ENCODE data around the gene ITSN2.
A peak's percentile ranks its signal among the peaks of the same experiment; 100 is the strongest.

Gene ITSN2

DNA sequence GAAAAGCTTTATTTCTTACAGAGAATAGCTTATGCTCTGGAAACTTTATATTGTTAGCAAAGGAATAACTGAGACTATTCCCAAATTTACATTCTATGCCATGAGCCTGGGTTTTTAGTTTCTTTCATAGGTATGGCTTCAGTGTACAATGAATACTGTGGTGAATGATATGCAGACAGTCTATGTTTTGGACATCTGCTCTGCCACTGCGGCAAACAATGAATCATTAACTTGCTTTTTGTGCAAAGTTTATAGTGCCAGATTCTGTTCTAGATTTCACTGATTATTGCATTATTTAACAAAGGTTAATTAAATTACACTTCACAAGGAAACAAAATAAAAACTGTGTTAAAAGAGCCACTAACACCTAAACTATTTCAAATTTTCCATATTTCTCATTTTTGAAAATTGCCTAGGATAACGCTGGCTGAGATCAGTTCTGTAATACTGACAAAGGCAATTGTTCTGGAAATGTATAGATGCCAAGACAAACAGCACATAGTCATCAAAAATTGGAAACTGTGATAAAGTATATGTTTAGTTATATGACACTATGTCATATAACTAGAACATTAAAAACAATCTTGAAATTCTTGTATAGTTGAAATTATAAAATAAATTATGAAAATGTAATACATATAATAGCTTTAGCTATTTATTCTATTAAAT is 74.7 kb downstream of the ITSN2 start:
- no peaks in the 10 kb centered on the region for H3K9me3 ChIP-seq (ENCODE audit: control insufficient read depth, low read length)
- H3K4me3 ChIP-seq (ENCODE audit: low read length): no peak overlapping the region
- no peak overlapping the region for H3K9ac ChIP-seq (ENCODE audit: low read length)
- H3K36me3 ChIP-seq (ENCODE audit: control insufficient read depth, insufficient read depth, low read length, severe bottlenecking): peaks cover 36% of the 10 kb centered on the region
- H3K4me1 ChIP-seq (ENCODE audit: control insufficient read depth, insufficient read depth, low read length): no peaks in the 10 kb centered on the region
- DNase-seq (ENCODE audit: low read depth): no peak
- no peaks in the 10 kb centered on the region for H3K27me3 ChIP-seq (replicated peaks; ENCODE audit: control insufficient read depth, insufficient read depth, low read length)

DNA sequence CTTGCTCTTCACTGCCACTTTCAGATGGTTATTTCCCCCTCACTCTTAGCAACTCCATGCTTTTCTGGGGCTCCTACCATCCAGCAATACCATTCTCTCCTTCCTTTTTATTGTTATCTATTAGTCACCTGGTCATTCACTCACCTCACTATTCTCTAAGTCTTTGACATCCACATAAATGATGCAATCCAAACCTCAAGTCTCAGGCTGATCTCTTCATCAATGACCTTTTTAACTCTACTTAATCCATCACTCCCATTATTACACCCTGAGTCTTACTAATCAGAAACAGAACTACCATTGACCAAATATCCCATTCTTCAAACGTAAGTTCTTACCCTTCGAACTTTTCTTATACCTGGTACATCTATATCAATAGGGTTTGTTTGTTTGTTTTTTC is 79.7 kb downstream of the ITSN2 start:
- Histone ChIP-seq H3K4me1 (ENCODE audit: control insufficient read depth, insufficient read depth, low read length) (peaks cover 3% of the 10 kb centered on the region), H3K9me3 (ENCODE audit: control insufficient read depth, low read length) (no peaks in the 10 kb centered on the region), H3K27me3 (replicated peaks; ENCODE audit: control insufficient read depth, insufficient read depth, low read length) (no peaks in the 10 kb centered on the region), H3K36me3 (ENCODE audit: control insufficient read depth, insufficient read depth, low read length, severe bottlenecking) (peaks cover 17% of the 10 kb centered on the region), H3K4me3 (ENCODE audit: low read length) (no peak overlapping the region), H3K9ac (ENCODE audit: low read length) (no peak overlapping the region)
- DNase-seq (ENCODE audit: low read depth): no peak

DNA sequence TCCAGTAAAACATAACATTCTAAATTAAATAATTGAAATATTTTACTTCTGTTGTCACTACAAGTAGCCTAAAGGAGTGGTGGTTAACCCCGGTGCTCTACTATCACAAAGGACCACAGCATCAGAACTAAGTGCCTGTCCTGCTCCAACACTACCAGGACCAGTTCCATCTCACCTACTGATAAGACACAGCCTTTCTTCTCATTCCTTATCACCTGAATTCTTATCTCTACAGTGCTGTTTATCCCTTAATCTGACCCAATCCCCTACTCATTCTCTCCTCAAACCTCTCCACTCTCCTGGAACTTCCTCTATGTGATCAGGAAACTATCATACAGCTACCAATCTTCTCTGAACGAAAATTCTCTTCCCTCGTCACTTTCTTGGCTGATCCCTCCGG is 80.2 kb downstream of the ITSN2 start:
- peaks cover 15% of the 10 kb centered on the region for H3K36me3 ChIP-seq (ENCODE audit: control insufficient read depth, insufficient read depth, low read length, severe bottlenecking)
- no peak overlapping the region for H3K4me3 ChIP-seq (ENCODE audit: low read length)
- peaks cover 3% of the 10 kb centered on the region for H3K4me1 ChIP-seq (ENCODE audit: control insufficient read depth, insufficient read depth, low read length)
- H3K27me3 ChIP-seq (replicated peaks; ENCODE audit: control insufficient read depth, insufficient read depth, low read length): no peaks in the 10 kb centered on the region
- no peak for DNase-seq (ENCODE audit: low read depth)
- H3K9ac ChIP-seq (ENCODE audit: low read length): no peak overlapping the region
- no peaks in the 10 kb centered on the region for H3K9me3 ChIP-seq (ENCODE audit: control insufficient read depth, low read length)

DNA sequence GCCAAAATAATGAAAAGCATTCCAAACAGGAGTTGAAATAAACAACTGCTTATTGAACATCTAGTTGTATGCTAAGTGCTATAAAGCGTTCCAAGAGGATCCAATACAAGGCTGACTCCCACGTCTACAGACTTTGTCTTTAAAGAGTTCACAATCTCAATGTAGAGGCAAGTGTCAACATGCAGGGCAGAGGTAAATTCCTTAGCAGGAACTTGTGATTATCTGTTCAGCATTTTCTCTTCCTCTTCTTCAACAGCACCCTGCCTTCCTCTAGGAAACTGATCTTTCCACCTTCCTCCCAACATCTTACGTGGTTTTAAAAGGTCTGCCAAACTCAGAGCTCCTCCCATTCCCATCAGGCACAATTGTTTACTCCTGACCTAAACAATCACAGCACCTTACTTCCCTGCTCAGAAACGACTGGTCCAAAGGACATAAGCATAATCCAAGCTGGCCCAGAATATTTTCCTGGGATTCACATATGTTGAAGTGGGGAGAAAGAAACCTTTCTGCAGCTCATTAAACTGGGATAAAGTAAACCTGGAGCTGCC is 83.9 kb downstream of the ITSN2 start:
- H3K27me3 ChIP-seq (replicated peaks; ENCODE audit: control insufficient read depth, insufficient read depth, low read length): no peaks in the 10 kb centered on the region
- H3K36me3 ChIP-seq (ENCODE audit: control insufficient read depth, insufficient read depth, low read length, severe bottlenecking): peaks cover 16% of the 10 kb centered on the region
- DNase-seq (ENCODE audit: low read depth): no peak
- peaks cover 20% of the 10 kb centered on the region for H3K4me1 ChIP-seq (ENCODE audit: control insufficient read depth, insufficient read depth, low read length)
- H3K4me3 ChIP-seq (ENCODE audit: low read length): no peak overlapping the region
- H3K9me3 ChIP-seq (ENCODE audit: control insufficient read depth, low read length): no peaks in the 10 kb centered on the region
- no peak overlapping the region for H3K9ac ChIP-seq (ENCODE audit: low read length)

DNA sequence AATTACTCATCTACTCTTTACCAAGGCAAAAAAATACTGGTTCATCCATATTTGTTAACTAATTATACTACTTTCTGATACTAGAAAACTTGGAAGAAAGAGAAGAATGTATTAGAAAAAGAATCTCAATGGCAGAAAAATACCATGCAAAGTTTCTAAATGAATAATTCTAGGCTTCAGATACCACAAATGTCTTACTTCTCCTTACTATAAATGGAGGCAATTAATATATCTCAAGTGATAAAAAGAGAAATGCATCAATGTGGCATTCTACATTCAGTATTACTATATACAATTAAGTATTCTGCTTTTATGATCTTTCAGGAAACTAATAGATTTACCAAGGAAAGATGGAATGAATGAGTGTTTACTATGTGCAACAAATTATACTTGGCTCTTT is 85.5 kb downstream of the ITSN2 start:
- no peak for DNase-seq (ENCODE audit: low read depth)
- no peak overlapping the region for H3K9ac ChIP-seq (ENCODE audit: low read length)
- peaks cover 21% of the 10 kb centered on the region for H3K36me3 ChIP-seq (ENCODE audit: control insufficient read depth, insufficient read depth, low read length, severe bottlenecking)
- H3K9me3 ChIP-seq (ENCODE audit: control insufficient read depth, low read length): no peaks in the 10 kb centered on the region
- H3K27me3 ChIP-seq (replicated peaks; ENCODE audit: control insufficient read depth, insufficient read depth, low read length): no peaks in the 10 kb centered on the region
- H3K4me3 ChIP-seq (ENCODE audit: low read length): no peak overlapping the region
- H3K4me1 ChIP-seq (ENCODE audit: control insufficient read depth, insufficient read depth, low read length): peaks cover 21% of the 10 kb centered on the region

DNA sequence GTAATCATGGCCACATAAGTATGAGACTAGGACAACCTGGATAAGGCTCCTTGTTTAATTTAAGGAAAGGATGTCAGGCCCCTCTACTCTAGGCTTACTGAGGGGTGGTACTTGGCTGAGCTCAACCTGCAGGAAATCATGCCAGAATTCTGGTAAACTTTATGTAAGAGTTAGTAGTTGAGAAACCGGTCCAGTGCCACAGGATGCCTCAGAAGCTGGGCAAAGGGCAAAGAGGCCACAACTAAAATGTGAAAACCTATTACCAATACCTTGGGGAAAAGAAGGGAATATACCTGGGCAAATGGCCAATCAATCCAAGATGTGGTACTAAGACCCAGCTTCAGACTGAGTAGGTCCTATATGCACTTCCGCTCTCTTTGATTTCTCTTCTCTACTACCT is 86.7 kb downstream of the ITSN2 start:
- Histone ChIP-seq H3K4me3 (ENCODE audit: low read length) (no peak overlapping the region), H3K4me1 (ENCODE audit: control insufficient read depth, insufficient read depth, low read length) (peaks cover 26% of the 10 kb centered on the region), H3K27me3 (replicated peaks; ENCODE audit: control insufficient read depth, insufficient read depth, low read length) (no peaks in the 10 kb centered on the region), H3K36me3 (ENCODE audit: control insufficient read depth, insufficient read depth, low read length, severe bottlenecking) (peaks cover 26% of the 10 kb centered on the region), H3K9ac (ENCODE audit: low read length) (no peak overlapping the region), H3K9me3 (ENCODE audit: control insufficient read depth, low read length) (no peaks in the 10 kb centered on the region)
- no peak for DNase-seq (ENCODE audit: low read depth)

DNA sequence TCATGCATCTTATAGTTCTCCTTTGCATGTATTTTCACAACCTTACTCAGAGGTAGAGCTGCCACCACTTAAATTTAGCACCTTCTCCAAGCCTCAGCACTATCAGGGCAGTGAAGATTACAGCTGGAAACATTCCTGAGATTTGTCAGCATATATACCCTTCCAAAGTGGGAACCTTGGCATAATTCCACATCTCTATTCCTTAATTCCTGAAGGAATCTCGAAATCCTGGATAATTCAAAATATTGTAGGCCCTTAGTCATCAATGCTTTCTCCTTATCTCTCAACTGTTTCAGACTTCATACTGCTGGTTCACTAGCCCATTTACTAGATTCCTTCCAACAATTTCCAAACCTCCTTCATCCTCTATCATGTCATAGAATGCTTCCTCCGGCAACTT is 87.4 kb downstream of the ITSN2 start:
- no peaks in the 10 kb centered on the region for H3K9me3 ChIP-seq (ENCODE audit: control insufficient read depth, low read length)
- H3K36me3 ChIP-seq (ENCODE audit: control insufficient read depth, insufficient read depth, low read length, severe bottlenecking): peaks cover 26% of the 10 kb centered on the region
- no peak overlapping the region for H3K4me3 ChIP-seq (ENCODE audit: low read length)
- H3K9ac ChIP-seq (ENCODE audit: low read length): no peak overlapping the region
- H3K4me1 ChIP-seq (ENCODE audit: control insufficient read depth, insufficient read depth, low read length): peaks cover 26% of the 10 kb centered on the region
- DNase-seq (ENCODE audit: low read depth): no peak
- H3K27me3 ChIP-seq (replicated peaks; ENCODE audit: control insufficient read depth, insufficient read depth, low read length): no peaks in the 10 kb centered on the region

DNA sequence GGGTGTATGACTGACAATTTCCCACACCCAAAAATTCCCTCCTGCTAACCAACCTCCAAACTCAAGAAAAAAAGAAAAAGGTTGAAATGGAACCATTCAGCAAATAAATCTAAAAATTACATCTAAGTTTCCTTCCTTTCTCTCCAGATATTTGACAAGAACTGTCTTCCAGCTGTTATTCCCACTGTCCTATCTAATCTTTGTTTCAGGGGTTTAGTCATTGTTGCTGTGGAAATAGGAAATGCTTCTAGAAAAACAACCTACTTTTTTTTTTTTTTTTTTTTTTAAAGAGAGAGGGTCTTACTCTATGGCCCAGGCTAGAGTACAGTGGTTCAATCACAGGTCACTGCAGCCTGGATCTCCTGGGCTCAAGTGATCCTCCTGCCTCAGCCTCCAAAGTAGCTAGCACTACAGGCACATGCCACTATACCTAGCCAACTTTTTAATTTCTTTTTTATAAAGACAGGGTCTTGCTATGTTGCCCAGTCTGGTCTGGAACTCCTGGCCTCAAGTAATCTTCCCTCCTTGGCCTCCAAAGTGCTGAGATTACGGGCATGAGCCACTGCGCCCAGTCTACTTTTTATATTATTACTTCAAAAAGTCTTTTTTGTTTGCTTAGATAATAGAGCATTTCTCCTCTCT is 88.1 kb downstream of the ITSN2 start:
- Histone ChIP-seq H3K9ac (ENCODE audit: low read length) (no peak overlapping the region), H3K27me3 (replicated peaks; ENCODE audit: control insufficient read depth, insufficient read depth, low read length) (no peaks in the 10 kb centered on the region), H3K36me3 (ENCODE audit: control insufficient read depth, insufficient read depth, low read length, severe bottlenecking) (peaks cover 26% of the 10 kb centered on the region), H3K4me3 (ENCODE audit: low read length) (no peak overlapping the region), H3K4me1 (ENCODE audit: control insufficient read depth, insufficient read depth, low read length) (peaks cover 26% of the 10 kb centered on the region), H3K9me3 (ENCODE audit: control insufficient read depth, low read length) (no peaks in the 10 kb centered on the region)
- no peak for DNase-seq (ENCODE audit: low read depth)

DNA sequence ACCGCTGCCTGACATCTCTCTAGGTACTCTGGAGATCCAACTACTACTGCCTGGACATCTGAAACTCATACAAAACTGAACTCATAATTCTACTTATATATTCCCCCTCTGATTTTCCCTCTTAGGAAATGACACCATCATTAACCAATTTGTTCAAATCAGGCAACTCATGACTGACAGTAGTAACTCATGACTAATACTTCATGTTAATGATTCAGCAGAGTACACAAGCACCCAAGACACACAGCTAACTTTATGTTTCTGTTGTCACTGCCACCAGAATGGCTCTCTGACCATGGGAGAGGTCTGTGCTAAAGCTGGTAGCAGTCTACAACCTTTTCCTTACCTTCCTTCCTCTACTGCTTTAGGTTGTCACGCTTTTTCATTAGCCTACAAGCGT is 91.1 kb downstream of the ITSN2 start:
- no peak overlapping the region for H3K9ac ChIP-seq (ENCODE audit: low read length)
- no peak for DNase-seq (ENCODE audit: low read depth)
- peaks cover 24% of the 10 kb centered on the region for H3K36me3 ChIP-seq (ENCODE audit: control insufficient read depth, insufficient read depth, low read length, severe bottlenecking)
- H3K27me3 ChIP-seq (replicated peaks; ENCODE audit: control insufficient read depth, insufficient read depth, low read length): no peaks in the 10 kb centered on the region
- H3K9me3 ChIP-seq (ENCODE audit: control insufficient read depth, low read length): no peaks in the 10 kb centered on the region
- H3K4me3 ChIP-seq (ENCODE audit: low read length): no peak overlapping the region
- H3K4me1 ChIP-seq (ENCODE audit: control insufficient read depth, insufficient read depth, low read length): peaks cover 22% of the 10 kb centered on the region

DNA sequence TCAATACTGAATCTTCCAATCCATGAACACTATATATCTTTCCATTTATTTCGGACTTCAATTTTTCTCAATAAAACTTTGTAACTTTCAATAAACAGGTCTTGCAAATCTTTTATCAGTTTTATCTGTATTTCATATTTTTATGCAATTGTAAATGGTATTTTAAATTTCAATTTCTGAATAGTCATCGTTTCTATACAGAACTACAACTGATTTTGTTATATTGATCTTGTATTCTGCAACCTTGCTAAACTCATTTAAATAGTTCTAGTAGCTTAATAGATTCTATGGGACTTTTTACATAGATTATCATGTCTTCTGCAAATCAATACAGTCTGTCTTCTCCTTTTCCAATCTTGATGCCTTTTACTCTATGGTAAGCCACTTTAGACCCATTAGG is 95.1 kb downstream of the ITSN2 start:
- Histone ChIP-seq H3K4me1 (ENCODE audit: control insufficient read depth, insufficient read depth, low read length) (peaks cover 14% of the 10 kb centered on the region), H3K36me3 (ENCODE audit: control insufficient read depth, insufficient read depth, low read length, severe bottlenecking) (peaks cover 22% of the 10 kb centered on the region), H3K4me3 (ENCODE audit: low read length) (no peak overlapping the region), H3K9ac (ENCODE audit: low read length) (no peak overlapping the region), H3K9me3 (ENCODE audit: control insufficient read depth, low read length) (no peaks in the 10 kb centered on the region), H3K27me3 (replicated peaks; ENCODE audit: control insufficient read depth, insufficient read depth, low read length) (no peaks in the 10 kb centered on the region)
- no peak for DNase-seq (ENCODE audit: low read depth)

DNA sequence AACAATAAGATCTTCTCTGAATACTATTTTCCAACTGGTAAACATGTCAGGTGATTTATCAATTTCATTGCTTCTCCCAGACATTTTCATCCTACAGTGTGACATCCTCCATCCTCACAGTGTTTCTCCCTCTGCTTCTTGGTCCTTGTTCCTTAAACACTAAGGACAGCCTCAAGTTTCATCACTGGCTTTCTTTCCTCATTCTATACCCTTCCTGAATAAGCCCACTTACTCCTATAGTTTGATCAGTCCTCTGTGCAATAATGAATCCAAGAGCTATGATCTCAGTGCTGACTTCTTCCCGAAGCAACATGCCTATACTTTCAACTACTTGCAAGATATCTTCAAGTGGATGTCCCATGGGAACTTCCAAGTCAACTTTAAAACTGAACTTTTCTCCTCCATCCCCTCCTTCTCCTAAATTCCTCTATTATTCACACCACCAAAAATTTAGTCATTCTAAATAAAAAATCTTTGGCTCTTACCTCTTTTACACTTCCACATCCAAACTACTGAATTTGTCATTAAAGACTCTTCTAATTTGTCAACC is 97.8 kb downstream of the ITSN2 start:
- no peak overlapping the region for H3K4me3 ChIP-seq (ENCODE audit: low read length)
- no peak overlapping the region for H3K9ac ChIP-seq (ENCODE audit: low read length)
- DNase-seq (ENCODE audit: low read depth): peak; percentile 33
- no peaks in the 10 kb centered on the region for H3K27me3 ChIP-seq (replicated peaks; ENCODE audit: control insufficient read depth, insufficient read depth, low read length)
- peaks cover 11% of the 10 kb centered on the region for H3K4me1 ChIP-seq (ENCODE audit: control insufficient read depth, insufficient read depth, low read length)
- no peaks in the 10 kb centered on the region for H3K9me3 ChIP-seq (ENCODE audit: control insufficient read depth, low read length)
- H3K36me3 ChIP-seq (ENCODE audit: control insufficient read depth, insufficient read depth, low read length, severe bottlenecking): peaks cover 16% of the 10 kb centered on the region

All from adipocyte (in vitro differentiated cells).